GM21526 (cell line): ENCODE measurements around the gene TYMP.

Experiments used
- ATAC-seq: cut with Tn5 transposase; IDR thresholded peaks from one replicate; pipeline ENCODE4 v1.9.1; 2021; ENCODE audit warnings: moderate library complexity; ENCODE audit not compliant: unreplicated experiment, low FRiP score

Gene TYMP

DNA sequence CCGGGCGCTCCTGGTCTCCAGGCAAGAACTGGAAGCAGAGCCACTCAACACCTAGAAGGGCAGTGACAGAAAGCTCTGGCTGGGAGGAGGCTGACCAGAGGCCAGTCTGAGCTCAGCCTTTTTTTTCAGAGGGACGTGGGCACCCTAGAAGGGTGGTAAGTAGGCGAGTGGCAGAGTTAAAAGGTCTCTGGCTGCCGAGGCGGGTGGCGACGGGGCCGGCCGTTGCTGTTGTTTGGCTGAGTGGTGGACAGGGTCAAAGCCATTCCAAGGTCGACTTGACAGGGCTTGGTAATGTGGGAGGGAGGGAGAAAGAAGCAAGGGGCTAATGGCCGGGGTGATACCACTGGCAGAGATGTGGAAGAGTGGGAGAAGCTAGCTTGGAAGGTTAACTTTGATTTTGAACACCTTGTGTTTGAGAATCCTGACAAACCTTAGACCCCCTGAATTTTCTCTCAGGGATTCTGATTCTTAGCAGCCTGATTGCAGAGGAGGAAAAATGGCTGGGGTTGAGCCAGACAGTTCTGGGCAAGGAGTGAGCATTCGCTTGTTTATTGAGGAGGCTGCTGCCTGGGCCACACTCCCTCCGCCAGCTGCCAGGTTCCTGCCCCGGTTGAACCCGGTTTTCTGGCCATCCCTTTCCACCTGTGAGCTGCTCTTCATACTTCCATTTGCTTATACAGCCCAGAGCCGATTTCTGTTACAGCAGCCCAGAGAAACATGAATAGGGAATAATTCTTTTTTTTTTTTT lies 33.8 kb upstream of the TYMP start:
- ATAC-seq: no peak

DNA sequence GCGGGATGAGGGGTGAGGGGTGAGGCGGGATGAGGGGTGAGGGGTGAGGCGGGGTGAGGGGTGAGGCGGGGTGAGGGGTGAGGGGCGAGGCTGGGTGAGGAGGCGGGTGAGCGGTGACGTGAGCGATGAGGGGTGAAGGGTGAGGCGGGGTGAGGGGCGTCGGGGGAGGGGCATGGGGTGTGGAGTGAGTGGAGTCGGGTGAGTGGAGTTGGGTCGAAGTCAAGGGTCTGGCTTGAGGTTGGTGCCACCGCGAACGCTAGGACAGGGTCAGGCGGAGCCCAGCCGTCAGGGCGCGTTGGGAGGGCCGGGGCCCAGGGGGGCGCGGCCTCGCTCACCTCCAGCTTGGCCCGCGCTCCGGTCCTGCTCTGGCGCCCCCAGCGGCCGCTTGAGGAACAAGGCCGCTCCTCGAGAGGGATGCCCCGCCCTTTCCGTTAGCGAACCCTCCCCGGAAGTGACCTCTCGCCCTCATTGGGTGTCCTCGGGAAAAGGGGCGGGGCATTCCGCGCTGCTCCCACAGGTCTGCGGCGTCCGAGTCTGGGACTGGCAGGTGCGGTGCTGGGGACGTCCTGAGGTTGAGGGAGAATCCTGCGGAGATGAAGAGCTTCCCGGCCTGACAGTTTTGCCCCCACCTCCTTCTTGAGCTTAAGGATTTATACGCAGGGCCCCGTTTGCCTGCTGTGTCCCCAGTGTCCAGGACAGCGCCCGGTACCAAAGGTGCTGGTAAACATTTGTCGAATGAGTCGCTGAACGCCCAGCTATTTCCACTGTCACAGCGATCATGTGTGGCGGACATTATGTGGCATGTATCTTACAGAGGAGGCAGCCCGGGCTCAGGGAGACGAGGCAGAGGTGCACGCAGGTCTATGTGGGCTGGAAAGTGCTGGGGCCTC lies 33.0 kb upstream of the TYMP start, which contains the start of gene SYCE3:
SYCE3 (minus strand) TSS at position 397 of the 890 bp plus-strand sequence. CDS start 6,514 bp downstream, outside the sequence.
- ATAC-seq: peak; percentile 79

DNA sequence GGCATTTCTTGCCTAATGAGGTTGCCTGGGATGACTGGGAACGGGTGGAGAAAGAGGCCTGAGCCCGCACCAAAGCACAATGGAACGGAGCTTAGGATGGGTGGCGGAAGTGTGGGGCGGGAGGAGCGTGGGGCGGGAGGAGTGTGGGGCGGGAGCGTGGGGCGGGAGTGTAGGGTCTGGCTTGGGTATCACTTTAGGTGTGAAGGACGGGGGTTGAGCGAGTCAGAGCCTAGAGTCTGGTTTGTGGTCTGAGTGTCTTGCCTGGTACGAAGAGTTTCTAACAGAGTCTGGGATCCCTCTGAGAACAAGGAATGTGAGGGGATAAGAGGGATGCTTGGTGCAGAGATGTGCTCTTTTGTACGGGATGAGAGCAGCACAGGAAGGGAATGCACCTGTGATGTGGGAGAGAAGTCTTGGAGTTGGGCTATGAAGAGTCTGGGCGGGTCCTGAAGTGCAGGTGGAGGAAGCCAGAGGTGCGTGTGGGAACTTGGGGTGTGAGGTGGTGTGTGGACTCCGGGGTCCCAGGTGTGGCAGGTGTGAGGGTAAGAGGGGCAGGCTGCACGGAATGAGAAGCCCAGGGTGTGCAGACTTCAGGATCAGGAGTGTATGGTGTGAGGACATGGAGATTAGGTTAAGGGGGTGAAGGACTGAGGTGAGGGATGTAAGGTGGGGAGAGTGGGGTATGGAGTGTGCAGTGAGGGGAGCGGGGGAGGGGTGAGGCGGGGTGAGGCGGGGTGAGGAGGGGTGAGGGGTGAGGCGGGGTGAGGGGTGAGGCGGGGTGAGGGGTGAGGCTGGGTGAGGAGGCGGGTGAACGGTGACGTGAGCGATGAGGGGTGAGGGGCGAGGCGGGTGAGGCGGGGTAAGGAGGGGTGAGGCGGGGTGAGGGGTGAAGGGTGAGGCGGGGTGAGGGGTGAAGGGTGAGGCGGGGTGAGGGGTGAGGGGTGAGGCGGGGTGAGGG lies 31.9 kb upstream of the TYMP start:
- ATAC-seq: no peak

DNA sequence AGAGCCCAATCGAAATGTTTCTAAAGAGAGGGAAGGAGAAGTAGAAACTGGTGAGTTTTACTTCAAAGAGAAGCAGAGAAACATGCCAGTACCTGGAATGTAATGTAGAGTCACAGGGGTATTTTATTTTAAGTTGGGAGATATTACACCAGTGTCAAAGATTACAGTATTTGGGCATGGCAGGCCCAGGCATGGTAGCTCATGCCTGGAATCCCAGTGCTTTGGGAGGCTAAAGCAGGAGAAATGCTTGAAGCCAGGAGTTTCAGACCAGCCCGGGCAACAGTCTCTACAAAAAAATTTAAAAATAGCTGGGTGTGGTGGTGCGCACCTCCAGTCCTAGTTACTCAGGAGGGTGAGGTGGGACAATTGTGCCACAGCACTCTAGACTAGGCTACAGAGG lies 30.2 kb upstream of the TYMP start:
- no peak for ATAC-seq

DNA sequence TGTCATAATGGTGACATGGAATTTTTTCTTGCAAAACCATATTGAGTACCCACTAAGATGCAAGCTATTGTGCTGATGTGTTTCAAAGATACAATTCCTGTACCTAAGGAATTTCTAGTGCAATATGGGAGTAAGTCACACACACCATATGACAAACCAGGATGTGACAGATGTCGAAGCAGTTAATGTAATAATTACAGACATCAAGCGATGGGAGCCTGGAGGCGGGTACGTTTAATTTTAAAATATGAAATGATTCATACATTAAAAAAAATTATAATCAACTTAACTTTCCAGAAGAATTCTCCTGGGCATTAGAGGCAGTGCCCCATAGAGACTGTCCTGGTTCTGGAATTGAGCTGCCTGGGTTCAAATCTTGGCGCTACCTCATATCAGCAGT lies 26.9 kb upstream of the TYMP start:
- ATAC-seq: no peak

DNA sequence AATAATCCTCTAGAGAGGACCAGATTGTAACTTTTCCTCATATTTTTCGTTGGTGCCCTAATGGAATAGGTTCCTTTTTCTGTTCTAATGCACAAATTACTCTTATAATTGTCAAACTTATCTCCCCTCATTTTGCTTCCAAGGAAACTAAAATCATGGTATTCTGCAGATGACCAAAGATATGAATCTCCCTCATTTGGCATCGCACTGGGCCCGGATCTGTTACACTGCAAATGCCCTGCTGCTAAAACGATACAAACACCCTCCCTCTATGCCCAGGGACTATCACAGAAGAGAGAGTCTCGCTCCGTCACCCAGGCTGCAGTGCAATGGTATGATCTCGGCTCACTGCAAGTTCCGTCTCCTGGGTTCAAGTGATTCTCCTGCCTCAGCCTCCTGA lies 23.5 kb upstream of the TYMP start:
- ATAC-seq: no peak

DNA sequence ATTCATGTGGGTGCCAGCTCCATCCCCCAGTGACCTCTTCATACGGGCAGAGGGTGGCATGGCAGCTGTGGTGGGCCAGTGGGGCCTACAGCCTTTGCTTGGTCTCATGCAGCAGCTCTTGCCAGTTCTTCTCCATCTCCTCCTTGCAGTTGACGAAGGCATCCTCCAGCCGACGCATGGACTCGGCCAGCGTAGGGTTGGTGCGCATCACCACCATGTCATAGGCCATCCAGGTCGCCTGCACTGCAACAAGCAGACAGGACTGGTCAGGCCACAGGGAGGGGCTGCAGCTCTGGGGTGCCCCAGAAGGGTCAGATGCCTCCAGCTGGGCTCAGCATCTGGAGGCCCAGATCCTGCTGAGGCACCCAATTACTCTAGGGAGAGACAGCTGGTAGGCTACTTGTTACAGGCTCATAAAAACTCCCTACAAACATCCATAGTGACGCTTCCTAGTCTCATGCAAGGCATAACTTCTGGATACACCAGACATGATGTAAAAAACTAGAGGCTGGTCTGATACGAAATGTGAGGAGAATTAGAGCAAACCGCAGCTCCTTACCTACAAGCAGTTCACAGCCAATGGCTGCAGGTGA lies 21.4 kb upstream of the TYMP start:
- ATAC-seq: no peak

DNA sequence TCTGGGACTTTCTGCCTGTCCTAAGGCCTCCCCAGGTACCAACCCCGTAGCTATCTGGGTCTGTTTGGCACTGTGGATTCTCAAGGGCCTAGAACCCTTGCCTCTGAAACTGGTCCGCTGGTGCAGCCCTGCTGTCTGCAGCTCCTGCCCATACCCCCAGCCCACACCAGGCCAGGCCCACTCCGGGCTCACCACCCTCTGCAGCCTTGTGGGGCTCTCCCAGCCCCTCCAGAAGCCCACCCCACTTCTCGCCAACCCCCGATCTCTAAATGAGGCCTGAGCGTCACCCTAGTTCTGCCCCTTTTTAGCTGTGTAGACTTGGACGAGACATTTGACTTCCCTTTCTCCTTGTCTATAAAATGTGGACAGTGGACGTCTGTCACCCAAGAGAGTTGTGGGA lies 20.6 kb upstream of the TYMP start:
- no peak for ATAC-seq

DNA sequence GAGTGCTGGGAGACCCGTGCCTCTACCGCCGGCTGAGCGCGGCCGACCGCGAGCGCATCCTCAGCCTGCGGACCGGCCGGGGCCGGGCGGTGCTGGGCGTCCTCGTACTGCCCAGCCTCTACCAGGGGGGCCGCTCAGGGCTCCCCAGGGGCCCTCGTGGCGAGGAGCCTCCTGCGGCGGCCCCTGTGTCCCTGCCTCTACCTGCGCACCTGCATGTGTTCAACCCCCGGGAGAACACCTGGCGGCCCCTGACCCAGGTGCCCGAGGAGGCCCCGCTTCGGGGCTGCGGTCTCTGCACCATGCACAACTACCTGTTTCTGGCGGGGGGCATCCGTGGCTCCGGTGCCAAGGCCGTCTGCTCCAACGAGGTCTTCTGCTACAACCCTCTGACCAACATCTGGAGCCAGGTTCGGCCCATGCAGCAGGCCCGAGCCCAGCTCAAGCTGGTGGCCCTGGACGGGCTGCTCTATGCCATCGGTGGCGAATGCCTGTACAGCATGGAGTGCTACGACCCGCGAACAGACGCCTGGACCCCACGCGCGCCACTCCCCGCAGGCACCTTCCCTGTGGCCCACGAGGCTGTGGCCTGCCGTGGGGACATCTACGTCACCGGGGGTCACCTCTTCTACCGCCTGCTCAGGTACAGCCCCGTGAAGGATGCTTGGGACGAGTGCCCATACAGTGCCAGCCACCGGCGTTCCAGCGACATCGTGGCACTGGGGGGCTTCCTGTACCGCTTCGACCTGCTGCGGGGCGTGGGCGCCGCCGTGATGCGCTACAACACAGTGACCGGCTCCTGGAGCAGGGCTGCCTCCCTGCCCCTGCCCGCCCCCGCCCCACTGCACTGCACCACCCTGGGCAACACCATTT lies 19.3 kb upstream of the TYMP start:
- no peak for ATAC-seq

DNA sequence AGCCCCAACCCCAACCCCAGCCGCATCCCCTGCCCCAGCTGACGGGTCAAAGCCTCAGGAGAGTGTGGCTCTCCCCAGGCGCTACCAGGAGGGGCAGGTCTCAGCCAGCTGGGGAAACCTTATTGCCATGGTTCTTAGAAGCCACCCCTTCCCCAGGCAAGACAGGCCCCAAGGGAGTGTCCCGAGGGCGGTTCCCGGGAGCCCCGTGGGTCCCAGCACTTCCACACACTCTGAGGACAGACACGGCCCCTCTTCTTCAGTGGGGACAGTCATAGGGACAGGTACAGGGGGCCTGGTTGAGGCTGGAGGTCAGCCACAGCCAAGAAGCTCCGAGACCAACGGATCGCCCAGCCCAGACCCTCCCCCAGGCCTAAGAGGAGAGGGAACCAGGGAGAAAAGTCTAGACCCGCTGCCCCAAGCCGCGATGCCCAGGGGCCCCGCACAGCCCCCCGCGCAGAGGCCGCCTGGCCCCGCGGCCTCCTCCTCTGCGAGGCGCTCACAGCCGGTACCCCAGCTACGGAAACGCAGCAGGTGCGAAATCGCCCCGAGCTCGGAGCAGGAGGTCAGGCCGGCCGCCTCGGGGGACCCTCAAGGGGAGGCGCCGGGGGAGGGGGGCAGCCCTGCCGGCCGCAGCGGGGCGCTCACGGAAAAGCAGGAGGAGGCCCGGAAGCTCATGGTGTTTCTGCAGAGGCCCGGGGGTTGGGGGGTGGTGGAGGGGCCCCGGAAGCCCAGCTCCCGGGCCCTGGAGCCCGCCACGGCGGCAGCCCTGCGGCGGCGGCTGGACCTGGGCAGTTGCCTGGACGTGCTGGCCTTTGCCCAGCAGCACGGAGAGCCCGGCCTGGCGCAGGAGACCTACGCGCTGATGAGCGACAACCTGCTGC lies 18.5 kb upstream of the TYMP start:
- ATAC-seq: no peak

DNA sequence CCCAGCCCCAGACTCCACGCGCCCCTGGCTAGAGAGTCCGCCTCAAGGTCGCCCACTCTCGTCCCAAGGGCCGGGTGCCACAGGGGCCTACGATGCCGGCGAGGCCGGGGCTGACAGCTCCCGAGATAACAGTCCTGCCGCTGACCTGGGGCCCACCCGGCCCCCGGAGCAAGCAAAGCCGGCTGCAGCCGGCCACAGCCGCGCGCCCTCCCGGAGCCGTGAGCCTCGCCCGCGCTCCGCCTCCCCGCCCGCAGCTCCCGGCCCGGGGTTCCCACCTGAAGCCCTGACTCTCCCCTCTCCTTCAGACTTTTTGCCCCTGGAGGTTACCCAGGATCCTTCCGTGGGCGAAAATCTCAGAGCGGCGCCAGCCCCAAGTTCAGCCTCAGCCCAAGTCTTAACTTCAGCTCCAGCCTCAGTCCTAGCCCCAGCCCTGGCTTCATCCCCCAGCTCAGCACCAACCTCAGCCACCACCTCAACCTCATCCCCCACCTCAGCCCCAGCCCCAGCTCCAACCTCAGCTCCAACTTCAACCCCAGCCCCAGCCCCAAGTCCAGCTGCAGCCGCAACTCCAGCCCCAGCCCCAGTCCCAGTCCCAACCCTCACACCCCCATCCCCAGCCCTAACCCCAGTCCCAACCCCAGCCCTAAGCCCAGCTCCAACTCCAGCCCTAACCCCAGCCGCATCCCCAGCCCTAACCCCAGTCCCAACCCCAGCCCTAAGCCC lies 17.6 kb upstream of the TYMP start:
- no peak for ATAC-seq

DNA sequence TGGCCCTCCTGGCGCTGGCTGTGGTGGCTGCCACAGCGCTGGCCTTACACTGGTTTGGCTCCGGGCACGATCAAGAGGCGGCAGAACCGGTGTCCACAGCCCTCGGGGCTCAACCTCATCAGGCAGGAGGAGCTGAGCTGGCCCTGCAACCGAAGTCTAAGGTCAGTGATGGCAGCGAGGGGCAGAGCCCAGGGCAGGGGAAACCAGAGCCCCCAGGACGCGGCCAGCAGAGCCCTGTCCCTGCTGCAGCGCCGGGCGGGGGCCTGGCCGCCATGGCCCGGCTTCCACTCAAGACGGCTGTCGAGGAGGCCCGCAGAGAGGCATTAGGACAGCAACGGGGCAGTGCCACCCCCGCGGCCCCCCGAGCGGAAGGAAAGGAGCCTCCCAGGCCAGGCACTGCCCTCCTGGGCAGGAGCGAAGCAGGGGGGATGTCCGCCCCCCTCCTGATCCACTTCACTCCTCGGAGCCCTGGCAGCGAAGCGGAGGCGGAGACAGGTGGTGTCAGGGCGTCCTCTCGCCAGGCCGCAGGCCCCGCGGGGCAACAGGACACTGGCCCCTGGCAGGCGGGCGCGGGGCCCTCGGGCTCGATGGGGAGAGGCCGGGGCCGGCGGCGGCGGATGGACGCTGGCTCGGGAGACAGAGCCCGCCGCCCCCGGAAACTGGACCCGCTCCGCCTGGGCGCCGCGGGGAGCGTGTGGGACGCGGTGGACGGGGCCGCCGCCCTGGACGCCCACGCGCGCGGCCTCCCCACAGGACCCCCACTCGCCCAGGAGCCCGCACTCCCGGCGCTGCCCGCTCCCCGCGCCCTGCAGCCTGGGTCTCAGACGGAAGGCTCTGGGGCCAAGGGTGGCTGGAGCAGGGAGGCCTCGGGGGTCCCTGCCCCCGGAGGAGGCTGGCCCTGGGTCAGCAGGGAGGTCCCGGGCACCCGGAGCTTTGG lies 16.8 kb upstream of the TYMP start:
- no peak for ATAC-seq

DNA sequence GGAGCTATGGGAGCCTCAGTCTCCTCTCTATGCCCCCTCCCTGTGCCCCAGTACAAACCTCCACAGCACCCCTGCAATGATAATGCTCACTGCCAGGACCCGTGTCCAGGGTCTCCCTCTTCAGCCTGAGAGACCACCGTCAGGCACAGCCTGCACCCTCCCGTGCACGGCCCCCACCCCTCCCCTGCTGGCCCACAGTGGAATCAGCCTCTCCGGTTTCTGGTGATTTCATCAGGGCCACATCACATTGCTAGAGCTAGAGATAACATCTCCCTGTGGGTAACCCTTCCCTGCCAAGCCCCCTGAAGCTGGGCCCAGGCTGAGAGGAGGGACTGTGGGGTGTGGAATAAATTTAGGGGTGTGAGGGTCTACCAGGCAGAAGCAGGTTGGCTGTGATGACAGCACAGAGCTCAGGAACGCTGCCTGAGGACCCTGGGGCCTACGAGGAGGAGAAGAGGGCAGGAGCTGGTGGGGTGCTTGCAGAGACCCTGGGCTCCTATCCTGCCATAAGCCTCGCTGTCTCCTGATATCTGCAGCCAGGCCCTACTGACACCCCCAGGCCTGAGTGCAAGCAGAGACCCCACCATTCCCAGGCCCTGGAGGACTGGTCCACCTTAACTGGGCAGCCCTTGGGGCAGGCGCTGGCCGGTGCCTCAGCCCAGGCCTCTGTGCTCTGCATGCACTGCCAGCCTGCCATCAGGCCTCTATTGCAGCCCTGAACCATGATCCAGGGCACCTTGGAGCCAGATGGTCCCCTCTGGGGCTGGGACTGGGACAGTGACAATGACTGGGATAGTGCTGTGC lies 15.9 kb upstream of the TYMP start, which contains the start of gene KLHDC7B:
KLHDC7B (plus strand) TSS at position 378 of the 804 bp plus-strand sequence; CDS start at position 723, 345 bp downstream.
- no peak for ATAC-seq

DNA sequence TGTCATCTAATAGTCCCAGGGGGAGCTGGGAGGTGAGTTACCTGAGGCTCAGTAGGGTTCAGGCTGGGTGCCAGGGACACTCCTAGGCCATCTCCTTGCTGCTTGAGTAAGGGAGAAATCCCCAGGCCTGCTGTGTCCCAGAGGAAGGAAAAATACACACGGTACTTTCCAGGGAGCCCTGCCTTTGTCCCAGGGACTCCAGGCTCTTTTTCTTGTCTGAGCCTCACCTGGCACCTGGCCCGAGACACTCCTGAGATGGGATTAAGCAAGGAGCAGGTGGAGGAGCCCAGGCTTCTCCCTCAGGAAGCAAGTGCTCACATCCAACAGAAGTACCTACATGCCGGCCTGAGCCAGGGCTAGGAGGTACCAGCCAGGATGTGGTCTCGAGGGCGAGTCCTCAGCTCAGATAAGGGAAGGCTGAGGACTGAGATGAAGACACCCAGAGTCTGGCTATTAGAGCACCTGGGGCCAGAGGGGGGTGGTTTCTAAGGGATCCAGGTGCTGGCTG lies 15.0 kb upstream of the TYMP start:
- ATAC-seq: no peak

DNA sequence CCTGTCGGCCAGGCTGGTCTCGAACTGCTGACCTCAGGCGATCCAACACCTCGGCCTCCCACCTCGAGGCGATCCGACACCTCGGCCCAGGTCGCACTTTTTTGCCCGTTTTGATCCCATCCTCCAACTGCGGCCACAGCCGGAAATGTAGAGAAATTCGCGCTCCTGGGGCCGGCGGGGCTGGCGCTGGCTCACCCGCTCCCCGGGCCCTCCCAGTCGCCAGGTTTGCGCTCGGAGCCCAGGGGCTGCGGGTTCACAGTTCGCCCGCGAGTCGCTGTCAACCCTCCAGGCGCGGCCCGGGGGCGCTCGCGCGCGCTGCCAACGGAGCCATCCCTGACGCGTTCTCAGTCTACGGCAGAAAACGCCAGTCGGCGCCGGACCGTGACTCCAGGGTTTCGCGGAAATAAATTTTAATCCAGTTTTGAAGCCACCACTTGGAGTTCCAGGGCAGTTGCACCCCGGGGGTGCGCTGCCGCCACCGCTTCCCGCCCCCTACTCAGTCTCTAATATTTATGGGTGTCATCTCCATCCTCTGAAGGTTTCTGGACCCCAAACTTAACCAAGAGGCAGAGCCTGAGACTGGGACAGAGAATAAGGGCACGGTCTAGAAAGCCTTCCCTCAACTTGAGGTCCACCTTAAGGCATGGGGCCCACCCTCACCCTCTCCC lies 14.4 kb upstream of the TYMP start:
- no peak for ATAC-seq
